Thoracic aorta (tissue), 2 donors: ENCODE results near the gene CHMP4B. TPM values are rescaled to one million over a fixed set of nuclear protein-coding genes. Genes with fewer than 3 reads are reported as not detected.
A peak's percentile ranks its signal among the peaks of the same experiment; 100 is the strongest.

Experiments used
- ATAC-seq: fragments of 150-250 bp; one replicate; pipeline ENCODE4 v1.8.0; 2017; ENCODE audit warnings: low read depth; ENCODE audit not compliant: insufficient number of reproducible peaks, low FRiP score
- DNase-seq: peaks from one replicate; pipeline ENCODE4 v3.0.0-alpha.2; 2020; ENCODE audit warnings: low spot score
- H3K27ac ChIP-seq, 2 donors: fragments of 200-600 bp; sonication (generic); 1 replicate in 1 of 2; 2 replicates in 1 of 2; pipeline ENCODE4 v1.5.1; 2016; ENCODE audit warnings: mild to moderate bottlenecking in 2 of 2, moderate library complexity in 2 of 2
- H3K27me3 ChIP-seq: fragments of 200-600 bp; sonication (generic); replicated peaks from 2 replicates; pipeline ENCODE4 v1.6.0; 2016; ENCODE audit warnings: mild to moderate bottlenecking; ENCODE audit not compliant: insufficient read depth
- H3K36me3 ChIP-seq: fragments of 200-600 bp; sonication (generic); one replicate; pipeline ENCODE4 v1.5.1; 2016
- H3K4me1 ChIP-seq, 2 donors: fragments of 200-600 bp; sonication (generic); 1 replicate in 1 of 2; 2 replicates in 1 of 2; pipeline versions ENCODE4 v1.5.1 to v1.6.0; 2016; ENCODE audit warnings: low read depth in 2 of 2, mild to moderate bottlenecking in 1 of 2; ENCODE audit not compliant: control insufficient read depth in 1 of 2
- H3K4me3 ChIP-seq: fragments of 200-600 bp; sonication (generic); 2 replicates; pipeline ENCODE4 v1.5.1; 2016; ENCODE audit warnings: mild to moderate bottlenecking
- H3K9me3 ChIP-seq: fragments of 200-600 bp; sonication (generic); 2 replicates; pipeline ENCODE4 v1.5.1; 2016
- total RNA-seq, 2 donors: library from RNA; depleted of rRNA; stranded (reverse); fragments of >200 nt; gene quantifications; one replicate each; pipeline versions ENCODE4 v1.1.0 to v1.2.3, GENCODE V29; 2016
- TF ChIP-seq, protein P1 (sequence below): fragments of 200-600 bp; sonication (generic); IDR thresholded peaks from one replicate; pipeline ENCODE4 v1.5.1; 2019; ENCODE audit warnings: antibody characterized with exemption

Gene CHMP4B
- total RNA-seq, 2 donors from 2014 or later = 69.5 to 104 TPM

DNA sequence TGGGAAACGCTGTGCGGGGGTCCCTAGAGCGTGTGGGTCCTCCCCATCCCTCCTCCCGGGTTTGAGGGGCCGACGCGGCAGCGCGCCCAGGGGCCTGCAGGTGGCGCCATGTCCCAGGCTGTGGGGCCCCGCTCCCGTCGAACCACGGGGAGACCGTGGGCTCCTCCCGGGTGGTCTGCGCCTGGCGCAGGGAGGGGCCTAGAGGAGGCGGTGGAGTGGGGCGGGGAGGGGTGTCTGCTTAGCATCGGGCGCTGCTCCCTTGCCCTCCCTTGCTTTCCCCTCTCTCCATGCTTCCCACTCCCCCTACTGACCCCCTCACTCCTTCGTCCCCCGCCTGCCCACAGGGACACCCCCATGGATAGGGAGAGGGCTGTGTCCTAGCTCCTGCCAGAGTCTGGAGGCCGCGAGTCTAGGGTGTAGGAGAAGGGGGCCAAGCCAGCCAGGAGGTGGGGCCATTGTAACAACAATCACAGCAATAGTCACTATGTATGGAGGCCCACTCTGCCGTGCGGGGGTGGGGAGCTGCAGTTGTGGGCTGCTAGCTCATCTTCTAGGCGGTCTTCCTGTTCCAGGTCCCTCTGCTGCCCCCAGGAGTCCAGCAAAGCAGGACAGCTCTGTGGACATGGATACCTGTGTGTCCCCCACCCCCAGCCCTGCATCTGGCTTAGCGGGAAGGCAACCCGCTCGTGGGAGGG lies 51.7 kb downstream of the CHMP4B start:
- Histone ChIP-seq H3K9me3 (no peaks in the 10 kb centered on the region), H3K36me3 (no peaks in the 10 kb centered on the region), H3K4me1 (peaks cover 3 to 9% of the 10 kb centered on the region in 2 donors), H3K27ac (no peak overlapping the region), H3K4me3 (peak overlapping the region; percentile 32), H3K27me3 (no peaks in the 10 kb centered on the region)
- DNase-seq = peak; percentile 17
- TF ChIP-seq, protein P1, sequence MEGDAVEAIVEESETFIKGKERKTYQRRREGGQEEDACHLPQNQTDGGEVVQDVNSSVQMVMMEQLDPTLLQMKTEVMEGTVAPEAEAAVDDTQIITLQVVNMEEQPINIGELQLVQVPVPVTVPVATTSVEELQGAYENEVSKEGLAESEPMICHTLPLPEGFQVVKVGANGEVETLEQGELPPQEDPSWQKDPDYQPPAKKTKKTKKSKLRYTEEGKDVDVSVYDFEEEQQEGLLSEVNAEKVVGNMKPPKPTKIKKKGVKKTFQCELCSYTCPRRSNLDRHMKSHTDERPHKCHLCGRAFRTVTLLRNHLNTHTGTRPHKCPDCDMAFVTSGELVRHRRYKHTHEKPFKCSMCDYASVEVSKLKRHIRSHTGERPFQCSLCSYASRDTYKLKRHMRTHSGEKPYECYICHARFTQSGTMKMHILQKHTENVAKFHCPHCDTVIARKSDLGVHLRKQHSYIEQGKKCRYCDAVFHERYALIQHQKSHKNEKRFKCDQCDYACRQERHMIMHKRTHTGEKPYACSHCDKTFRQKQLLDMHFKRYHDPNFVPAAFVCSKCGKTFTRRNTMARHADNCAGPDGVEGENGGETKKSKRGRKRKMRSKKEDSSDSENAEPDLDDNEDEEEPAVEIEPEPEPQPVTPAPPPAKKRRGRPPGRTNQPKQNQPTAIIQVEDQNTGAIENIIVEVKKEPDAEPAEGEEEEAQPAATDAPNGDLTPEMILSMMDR = peak; percentile 63
- no peak for ATAC-seq

DNA sequence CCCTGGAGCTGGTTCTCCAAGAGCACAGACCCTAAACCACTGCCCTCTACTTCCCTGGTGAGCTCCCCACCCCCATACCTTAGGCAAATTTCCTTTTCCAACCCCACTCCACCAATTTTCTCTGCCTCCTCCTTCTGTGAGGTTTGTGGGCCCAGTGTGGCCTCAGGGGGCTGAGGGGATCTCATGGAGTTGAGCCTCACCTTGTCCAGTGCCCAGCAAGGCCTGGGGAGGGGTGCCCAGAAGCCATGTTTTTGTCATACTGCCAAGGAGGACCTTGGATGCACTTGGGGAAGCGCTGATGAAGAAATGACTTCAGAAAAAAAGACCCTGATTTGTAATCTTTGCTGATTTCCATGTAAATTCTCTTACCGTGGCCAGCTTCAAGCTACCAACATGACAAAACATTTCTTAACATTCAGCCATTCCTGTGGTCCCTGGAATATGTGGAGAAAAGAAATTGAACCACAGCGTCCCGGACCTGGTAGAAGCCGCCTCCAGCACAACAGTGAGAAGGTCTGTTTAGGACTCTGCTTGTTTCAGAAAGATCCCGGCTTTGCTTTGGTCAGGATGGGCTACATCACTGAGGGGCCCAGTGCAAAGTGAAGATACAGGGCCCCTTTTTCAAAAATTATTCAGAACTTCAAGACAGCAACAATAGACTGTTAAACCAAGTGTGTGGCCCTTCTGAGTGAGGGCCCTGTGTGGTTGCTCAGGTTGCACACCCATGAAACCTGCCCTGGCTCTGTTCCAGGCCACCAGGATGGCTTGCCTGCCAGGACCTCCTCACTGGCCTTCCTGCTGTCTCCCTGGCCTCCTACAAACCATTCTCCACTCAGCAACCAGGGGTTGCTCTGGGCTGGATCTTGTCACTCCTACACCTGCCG lies 52.5 kb downstream of the CHMP4B start:
- H3K4me1 ChIP-seq = peaks cover 3 to 9% of the 10 kb centered on the region in 2 donors
- H3K27me3 ChIP-seq = no peaks in the 10 kb centered on the region
- H3K27ac ChIP-seq = no peak overlapping the region
- TF ChIP-seq, protein P1 = no peak
- no peak overlapping the region for H3K4me3 ChIP-seq
- no peaks in the 10 kb centered on the region for H3K9me3 ChIP-seq
- DNase-seq (no peak), ATAC-seq (no peak)
- no peaks in the 10 kb centered on the region for H3K36me3 ChIP-seq

DNA sequence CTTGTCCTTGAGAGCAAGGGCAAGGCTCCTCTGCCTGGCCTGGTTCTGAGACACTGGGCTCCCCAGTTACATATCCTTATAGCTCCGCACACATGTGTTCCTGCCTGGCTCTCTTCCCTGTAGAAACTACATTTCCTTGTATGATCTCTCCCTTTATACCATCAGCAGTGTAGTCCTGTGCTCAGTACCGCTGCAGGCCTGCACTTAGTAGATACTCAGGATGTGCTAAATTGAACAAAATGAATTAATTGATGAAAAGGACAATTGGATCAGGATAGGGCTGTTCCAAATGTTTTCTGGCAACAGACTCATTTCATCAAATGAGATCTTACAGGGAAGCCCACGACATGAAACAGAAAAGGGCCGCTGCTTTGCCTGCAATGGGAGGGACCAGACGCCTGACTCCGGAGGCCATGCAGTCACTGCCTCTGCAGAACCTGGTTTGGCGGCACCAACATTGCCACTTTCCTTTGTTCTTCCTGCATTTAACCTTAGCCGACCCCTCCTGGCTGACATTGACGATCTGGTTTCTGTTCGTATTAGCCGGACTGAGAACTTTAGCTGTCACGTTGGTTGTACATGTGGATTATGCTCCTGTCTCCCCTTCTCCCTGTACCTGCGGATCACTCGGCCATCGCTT lies 53.3 kb downstream of the CHMP4B start:
- no peak for ATAC-seq
- H3K4me1 ChIP-seq = peaks cover 3 to 9% of the 10 kb centered on the region in 2 donors
- TF ChIP-seq, protein P1 = no peak
- no peaks in the 10 kb centered on the region for H3K9me3 ChIP-seq
- DNase-seq = no peak
- H3K36me3 ChIP-seq = no peaks in the 10 kb centered on the region
- no peak overlapping the region for H3K27ac ChIP-seq
- H3K4me3 ChIP-seq = no peak overlapping the region
- H3K27me3 ChIP-seq = no peaks in the 10 kb centered on the region

DNA sequence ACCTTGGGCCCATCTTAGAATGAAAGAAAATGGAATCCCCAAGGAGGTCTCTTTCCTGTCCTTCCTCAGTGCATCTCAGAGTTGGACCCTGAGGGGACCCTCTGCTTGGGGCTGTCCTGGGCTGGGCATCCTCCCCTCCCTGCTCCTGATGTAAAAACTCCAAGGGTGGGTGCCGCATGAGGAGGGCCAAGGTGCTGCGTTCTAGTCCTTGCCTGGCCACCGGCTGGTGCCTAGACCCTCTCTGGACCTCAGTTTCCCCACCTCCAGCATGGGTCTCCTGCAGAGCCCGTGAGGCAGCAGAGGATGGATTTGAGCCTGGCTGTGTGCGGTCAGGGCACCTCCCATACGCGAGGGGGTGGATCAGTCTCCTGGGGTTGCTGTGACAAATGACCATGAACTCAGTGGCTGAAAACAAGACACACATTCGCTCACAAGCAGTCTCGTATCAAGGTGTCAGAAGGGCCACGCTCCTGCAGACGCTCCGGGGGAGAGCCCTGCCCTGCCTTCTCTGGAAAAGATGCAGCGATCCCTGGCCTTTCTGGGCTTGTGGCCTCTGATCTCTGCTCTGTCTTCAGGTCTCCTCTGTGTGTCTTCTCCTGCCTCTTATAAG lies 54.7 kb downstream of the CHMP4B start:
- TF ChIP-seq, protein P1 = no peak
- Histone ChIP-seq H3K4me3 (no peak overlapping the region), H3K4me1 (peaks cover 3 to 11% of the 10 kb centered on the region in 2 donors), H3K9me3 (no peaks in the 10 kb centered on the region), H3K36me3 (no peaks in the 10 kb centered on the region), H3K27ac (no peak overlapping the region), H3K27me3 (no peaks in the 10 kb centered on the region)
- ATAC-seq (no peak), DNase-seq (no peak)
